Psoas muscle (tissue), 8 donors: ENCODE results near the gene ALG12. TPM values are rescaled to one million over a fixed set of nuclear protein-coding genes. Genes with fewer than 3 reads are reported as not detected.

Source experiments
- ATAC-seq, 4 donors: fragments of 200-7000 bp; cut with Tn5 transposase; one replicate each; pipeline ENCODE4 v1.9.1; 2020; ENCODE audit warnings: moderate library complexity in 3 of 4, mild to moderate bottlenecking in 2 of 4
- DNase-seq, 2 donors: peaks; one replicate each; pipeline ENCODE4 v3.0.0-alpha.2; 2020
- H3K27ac ChIP-seq: fragments of 200-600 bp; one replicate; pipeline ENCODE4 v1.8.0; 2022
- H3K27me3 ChIP-seq, 3 donors: fragments of 200-600 bp in 1 of 3; one replicate each; pipeline versions ENCODE4 v1.6.1 to v1.8.0; 2013 to 2022; ENCODE audit warnings: low read length in 2 of 3, mild to moderate bottlenecking in 2 of 3, moderate library complexity in 1 of 3; ENCODE audit not compliant: insufficient read depth in 3 of 3
- H3K36me3 ChIP-seq, 2 donors: fragments of 200-600 bp in 1 of 2; one replicate each; pipeline versions ENCODE4 v1.6.1 to v1.8.0; 2013 to 2022; ENCODE audit warnings: low read depth in 1 of 2, mild to moderate bottlenecking in 1 of 2, moderate library complexity in 1 of 2; ENCODE audit not compliant: insufficient read depth in 1 of 2
- H3K4me1 ChIP-seq: fragments of 200-600 bp; one replicate; pipeline ENCODE4 v1.8.0; 2022
- H3K4me3 ChIP-seq: fragments of 200-600 bp; one replicate; pipeline ENCODE4 v1.8.0; 2022; ENCODE audit warnings: mild to moderate bottlenecking
- H3K9me3 ChIP-seq: fragments of 200-600 bp; one replicate; pipeline ENCODE4 v1.8.0; 2022
- WGBS, 3 donors: extraction: QIAGEN DNeasy Blood & Tissue Kit; methylation state at CpG; one replicate each; pipeline versions ENCODE4 v1.1.6 to v1.1.7; 2013; 5-methylcytosine and 5-hydroxymethylcytosine counted together
- intact Hi-C, 2 donors: fragments of 100-400 bp; cut with DNase I; formaldehyde crosslinking; loops; one replicate each; pipeline versions ENCODE4 v1.11.0 to v1.14.2; 2022
- polyA plus RNA-seq, 3 donors: library from polyadenylated mRNA; stranded (reverse); fragments of 200-250 nt; gene quantifications; one replicate each; pipeline ENCODE4 v1.2.3, GENCODE V29; 2013
- total RNA-seq, 4 donors: library from RNA; stranded (reverse); fragmentation: NEBNext Ultra II Directional in 2 of 4; extraction: Animal tissue kit (Norgen Biotek cat#: 25700) in 2 of 4; gene quantifications; one replicate each; pipeline versions ENCODE4 v1.2.1 to v1.2.4, GENCODE V29; 2021 to 2023
- TF ChIP-seq, protein P1 (sequence below): fragments of 200-600 bp; IDR thresholded peaks from one replicate; pipeline ENCODE4 v1.8.0; 2022; ENCODE audit warnings: antibody characterized with exemption
- donor health status: healthy with polysubstance abuse.
- donor health status: DM: no; HTN: no; CAD: no; lungs with moderate emphysema.
- donor health status: Bipolar disorder and iron deficiency.
- donor health status: healthy.
- donor health status: DM: yes; HTN: yes; CAD: no.
- donor health status: DM: no; HTN: no; CAD: no.
- donor health status: DM: no; HTN: no; CAD: no.
- donor health status: DM: yes; HTN: yes; CAD: no.

The ALG12 gene
- total and polyA plus RNA-seq, 7 donors = 6.5 to 11.0 (median 8.2) TPM

DNA sequence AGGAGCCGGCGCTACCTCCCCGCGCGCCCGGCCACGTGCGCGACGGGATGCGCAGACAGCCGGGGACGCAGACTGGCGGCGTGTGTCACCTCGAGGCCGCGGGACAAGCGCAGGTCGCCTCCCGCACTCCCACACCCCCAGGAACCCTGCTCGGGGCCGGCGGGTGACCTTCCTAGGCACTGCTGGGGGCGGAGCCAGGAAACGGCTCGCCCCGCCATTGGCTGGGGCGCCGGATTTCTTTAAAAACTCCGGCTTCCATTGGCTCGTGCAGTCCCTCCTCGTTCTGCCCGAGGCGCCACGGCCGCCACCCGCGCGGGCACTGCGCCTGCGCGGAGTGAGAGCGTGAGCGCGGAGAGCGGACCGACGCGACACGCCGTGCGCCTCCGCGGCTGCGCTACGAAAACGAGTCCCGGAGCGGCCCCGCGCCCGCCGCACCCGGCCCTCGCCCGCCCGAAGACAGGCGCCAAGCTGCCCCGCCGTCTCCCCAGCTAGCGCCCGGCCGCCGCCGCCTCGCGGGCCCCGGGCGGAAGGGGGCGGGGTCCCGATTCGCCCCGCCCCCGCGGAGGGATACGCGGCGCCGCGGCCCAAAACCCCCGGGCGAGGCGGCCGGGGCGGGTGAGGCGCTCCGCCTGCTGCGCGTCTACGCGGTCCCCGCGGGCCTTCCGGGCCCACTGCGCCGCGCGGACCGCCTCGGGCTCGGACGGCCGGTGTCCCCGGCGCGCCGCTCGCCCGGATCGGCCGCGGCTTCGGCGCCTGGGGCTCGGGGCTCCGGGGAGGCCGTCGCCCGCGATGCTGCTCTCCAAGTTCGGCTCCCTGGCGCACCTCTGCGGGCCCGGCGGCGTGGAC is 42.1 kb upstream of the ALG12 start, which contains the start of gene PIM3:
Gene PIM3 (plus strand): TSS at position 614 of the 846 bp plus-strand sequence. CDS start 176 bp downstream, at position 790.
- Histone ChIP-seq H3K27ac (peak within 1 kb of the TSS; percentile 97), H3K9me3 (no peaks in the 10 kb centered on the region), H3K36me3 (peaks cover 9 to 23% of the 10 kb centered on the region in 2 donors), H3K4me3 (peak within 1 kb of the TSS; percentile 86), H3K27me3 (no peaks in the 10 kb centered on the region), H3K4me1 (peaks cover 40% of the 10 kb centered on the region)
- DNase-seq = peak; percentile 95 to 97
- ATAC-seq = peak; percentile 77 to 80 (median 78)
- TF ChIP-seq, protein P1, sequence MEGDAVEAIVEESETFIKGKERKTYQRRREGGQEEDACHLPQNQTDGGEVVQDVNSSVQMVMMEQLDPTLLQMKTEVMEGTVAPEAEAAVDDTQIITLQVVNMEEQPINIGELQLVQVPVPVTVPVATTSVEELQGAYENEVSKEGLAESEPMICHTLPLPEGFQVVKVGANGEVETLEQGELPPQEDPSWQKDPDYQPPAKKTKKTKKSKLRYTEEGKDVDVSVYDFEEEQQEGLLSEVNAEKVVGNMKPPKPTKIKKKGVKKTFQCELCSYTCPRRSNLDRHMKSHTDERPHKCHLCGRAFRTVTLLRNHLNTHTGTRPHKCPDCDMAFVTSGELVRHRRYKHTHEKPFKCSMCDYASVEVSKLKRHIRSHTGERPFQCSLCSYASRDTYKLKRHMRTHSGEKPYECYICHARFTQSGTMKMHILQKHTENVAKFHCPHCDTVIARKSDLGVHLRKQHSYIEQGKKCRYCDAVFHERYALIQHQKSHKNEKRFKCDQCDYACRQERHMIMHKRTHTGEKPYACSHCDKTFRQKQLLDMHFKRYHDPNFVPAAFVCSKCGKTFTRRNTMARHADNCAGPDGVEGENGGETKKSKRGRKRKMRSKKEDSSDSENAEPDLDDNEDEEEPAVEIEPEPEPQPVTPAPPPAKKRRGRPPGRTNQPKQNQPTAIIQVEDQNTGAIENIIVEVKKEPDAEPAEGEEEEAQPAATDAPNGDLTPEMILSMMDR = no peak
- 0 to 1% (median 0%) methylated on average over 54 to 137 of the region's 137 CpGs for WGBS, 3 donors
- intact Hi-C loops = loop anchor here (2.0 kb wide), 2 partner anchors 24 to 26 kb away; no protein-coding TSS in a partner anchor

DNA sequence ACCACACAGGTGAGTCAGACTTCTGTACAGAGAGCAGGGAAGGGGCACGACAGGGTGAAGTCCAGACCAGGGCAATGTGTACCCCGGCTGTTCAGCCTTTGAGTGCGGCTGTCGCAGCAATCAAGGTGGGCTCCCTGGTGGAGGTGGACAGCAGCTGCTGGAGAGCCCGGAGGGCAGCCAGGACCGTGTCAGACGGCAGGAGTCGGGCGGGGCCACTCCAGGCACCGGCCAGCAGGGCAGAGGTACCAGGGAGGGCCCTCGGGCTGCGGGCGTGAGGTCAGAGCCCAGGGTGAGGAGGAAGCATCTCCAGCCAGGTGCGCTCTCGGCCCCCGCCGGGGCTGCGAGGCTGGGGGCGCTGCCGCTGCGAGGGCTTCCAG is 41.5 kb upstream of the ALG12 start:
- TF ChIP-seq, protein P1 = no peak
- peak overlapping the region; percentile 97 for H3K27ac ChIP-seq
- ATAC-seq (peak; percentile 21 to 33 (median 26)), DNase-seq (peak; percentile 66 to 84)
- H3K9me3 ChIP-seq = no peaks in the 10 kb centered on the region
- H3K4me3 ChIP-seq = peak overlapping the region; percentile 86
- WGBS, 3 donors = 9 to 12% (median 11%) methylated on average over 18 to 21 of the region's 21 CpGs
- intact Hi-C loops = loop anchor here (2.0 kb wide), 2 partner anchors 23 to 25 kb away; no protein-coding TSS in a partner anchor
- H3K27me3 ChIP-seq = no peaks in the 10 kb centered on the region
- H3K36me3 ChIP-seq = peaks cover 9 to 23% of the 10 kb centered on the region in 2 donors
- peaks cover 40% of the 10 kb centered on the region for H3K4me1 ChIP-seq

DNA sequence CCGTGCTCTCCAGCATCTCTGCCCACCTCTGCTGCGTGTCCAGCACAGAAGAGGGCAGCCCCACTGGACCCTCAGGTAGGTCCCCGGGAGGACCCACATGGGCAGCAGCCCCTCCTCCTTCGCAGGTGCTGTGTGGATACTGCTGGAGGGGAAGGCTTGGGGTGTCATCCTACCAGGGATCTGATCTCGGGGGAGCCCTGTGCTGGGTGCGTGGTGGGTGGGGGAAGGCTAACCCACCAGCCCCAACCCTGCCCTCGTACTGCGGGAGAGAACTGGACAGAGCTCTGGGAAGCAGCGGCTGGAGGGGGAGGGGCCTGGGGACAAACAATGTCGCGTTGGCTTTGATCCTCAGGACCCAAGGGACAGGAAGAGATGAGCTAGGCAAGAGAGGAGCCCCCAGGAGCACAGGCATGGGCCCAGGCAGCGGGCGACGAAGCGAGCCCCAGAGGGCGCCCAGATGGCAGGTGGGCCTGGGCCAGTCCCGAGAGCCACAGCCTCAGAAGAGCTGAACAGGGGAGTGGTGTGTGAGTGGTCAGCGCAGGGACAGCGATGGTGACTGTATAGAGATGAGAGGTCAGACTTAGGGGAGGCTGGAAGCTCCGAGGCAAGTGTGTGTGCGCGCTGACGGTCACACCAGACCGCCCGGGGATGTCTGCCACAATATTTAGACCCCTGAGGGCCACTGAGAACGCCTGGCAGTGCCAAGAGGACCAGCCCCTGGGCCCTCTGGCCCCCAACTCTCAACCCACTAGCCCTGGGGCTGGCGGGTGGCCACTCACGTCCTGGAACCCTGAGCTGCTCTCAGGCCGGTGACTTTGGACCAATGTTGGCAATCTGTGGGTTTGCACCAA is 40.9 kb upstream of the ALG12 start:
- WGBS, 3 donors = 73 to 76% (median 73%) methylated on average over 28 to 29 of the region's 29 CpGs
- intact Hi-C loops = no loop called here
- ATAC-seq = no peak
- Histone ChIP-seq H3K27ac (peak overlapping the region; percentile 97), H3K36me3 (peaks cover 9 to 17% of the 10 kb centered on the region in 2 donors), H3K4me1 (peaks cover 39% of the 10 kb centered on the region), H3K4me3 (peak overlapping the region; percentile 86), H3K27me3 (no peaks in the 10 kb centered on the region), H3K9me3 (no peaks in the 10 kb centered on the region)
- peak in 1 of 2 donors; percentile 18 for DNase-seq
- TF ChIP-seq, protein P1 = no peak

DNA sequence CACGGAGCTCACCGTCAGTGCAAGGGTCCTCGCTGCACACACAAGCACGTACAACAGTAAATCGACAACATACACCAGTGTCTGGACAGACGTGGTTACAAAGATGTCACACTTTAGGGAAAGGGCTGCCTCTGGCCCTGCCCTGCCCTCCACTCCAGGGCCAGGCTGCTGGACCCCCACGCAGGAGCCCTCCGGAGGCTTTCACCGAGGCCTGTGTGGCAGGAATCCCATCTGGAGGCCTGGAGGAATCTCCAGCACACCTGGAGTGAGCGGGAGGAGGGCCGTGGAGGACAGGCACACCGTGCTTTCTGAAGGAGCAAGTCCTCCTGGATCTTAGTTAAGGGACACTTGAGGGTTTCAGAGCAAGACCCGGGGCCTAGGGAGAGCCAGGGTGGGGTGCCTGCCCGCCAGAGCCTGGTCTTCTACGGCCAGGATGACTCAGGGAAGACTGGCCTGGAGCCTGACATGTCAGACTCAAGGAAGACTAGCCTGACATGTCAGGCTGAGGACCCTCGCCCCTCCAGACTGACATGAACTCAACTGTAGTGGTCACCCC is 40.2 kb upstream of the ALG12 start:
- DNase-seq (peak; percentile 13 to 44), ATAC-seq (no peak)
- H3K27ac ChIP-seq = peak overlapping the region; percentile 97
- H3K4me1 ChIP-seq = peaks cover 39% of the 10 kb centered on the region
- no peaks in the 10 kb centered on the region for H3K9me3 ChIP-seq
- 87 to 88% (median 87%) methylated on average over 16 of the region's 16 CpGs for WGBS, 3 donors
- H3K27me3 ChIP-seq = no peaks in the 10 kb centered on the region
- H3K36me3 ChIP-seq = peaks cover 6 to 10% of the 10 kb centered on the region in 2 donors
- H3K4me3 ChIP-seq = no peak overlapping the region
- TF ChIP-seq, protein P1 = no peak
- intact Hi-C loops = no loop called here
